GM19351 (cell line): ENCODE data around the gene LEKR1.
"Not testable (repeated sequence)": the region's sequence is repeated elsewhere in the genome, so short reads cannot be mapped to it uniquely, and the experiment has no call there.

Source experiments
- ATAC-seq: cut with Tn5 transposase; IDR thresholded peaks from one replicate; pipeline ENCODE4 v1.9.1; 2021; ENCODE audit warnings: mild to moderate bottlenecking, moderate library complexity; ENCODE audit not compliant: unreplicated experiment

Gene LEKR1

DNA sequence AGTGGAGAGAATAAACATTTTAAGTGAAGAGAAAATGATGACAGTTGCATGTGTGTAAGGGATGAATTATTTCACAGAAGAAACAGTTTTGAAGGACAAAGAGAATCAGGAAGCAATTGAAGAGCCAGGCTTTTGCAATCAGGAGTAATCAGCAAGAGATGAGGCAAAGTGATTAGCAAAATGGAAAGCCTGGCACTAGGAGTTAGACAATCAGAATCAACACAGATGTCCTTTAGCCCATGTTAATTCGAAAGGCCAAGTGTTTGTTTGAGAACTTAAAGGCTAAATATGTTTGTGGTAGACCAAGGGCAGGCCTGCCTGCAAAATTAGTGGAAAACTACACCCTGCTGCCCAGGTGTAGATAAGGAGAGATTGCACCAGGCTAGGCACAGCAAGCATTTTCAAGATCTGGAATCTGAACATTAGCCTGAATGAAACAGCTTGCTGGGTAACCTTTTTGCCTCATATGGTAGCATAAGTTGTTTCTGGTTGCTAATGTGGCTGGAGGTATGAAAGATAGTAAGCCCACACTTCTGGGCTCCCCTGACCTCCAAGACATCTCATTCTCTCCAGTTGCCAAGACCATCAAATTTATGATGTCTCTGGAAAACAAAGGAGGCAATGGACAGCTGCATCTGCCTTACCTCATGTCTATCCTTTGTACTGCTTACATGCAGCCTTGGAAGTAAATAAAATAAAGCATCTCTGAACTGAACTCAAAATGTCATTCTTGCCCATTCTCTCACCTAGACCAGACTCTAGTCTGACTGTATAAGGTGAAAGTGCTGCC is 22.0 kb upstream of the LEKR1 start:
- no peak for ATAC-seq

DNA sequence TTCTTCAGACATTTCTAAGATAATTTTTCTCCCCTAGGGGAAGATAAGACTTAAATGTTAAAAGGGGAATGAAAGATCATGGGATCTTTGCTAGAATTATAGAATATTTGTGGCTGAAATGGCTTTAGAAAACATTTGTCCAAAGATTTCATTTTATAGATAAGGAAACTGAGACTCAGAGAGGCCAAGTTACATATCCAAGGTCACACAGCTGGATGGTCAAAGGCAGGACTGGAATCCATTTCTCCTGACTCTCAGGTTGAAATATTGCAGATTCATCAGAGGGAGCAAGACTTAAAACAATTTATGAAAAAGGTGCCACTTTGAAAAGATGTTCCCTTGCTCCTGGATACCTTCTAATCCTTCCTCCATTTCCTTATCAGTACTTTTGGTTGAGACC is 19.5 kb upstream of the LEKR1 start:
- ATAC-seq: no peak

DNA sequence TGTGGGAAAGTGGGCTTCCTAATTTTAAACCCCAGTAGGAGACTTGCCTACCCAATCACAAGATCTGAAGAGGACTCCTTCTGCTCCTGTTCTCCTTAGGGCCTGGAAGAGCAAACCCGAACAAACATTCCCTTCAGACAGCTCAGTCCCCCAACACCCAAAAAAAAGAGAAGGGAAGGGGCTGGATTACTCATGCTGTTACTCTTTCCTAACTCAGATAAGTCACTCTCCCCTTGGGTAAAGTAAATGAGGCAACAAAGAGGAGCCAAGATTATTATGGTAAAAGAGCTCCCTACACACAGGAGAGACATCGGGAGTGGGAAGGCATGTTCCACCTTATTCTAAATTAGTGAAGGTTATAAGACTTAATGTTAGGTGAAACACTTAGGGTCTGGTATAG is 18.1 kb upstream of the LEKR1 start:
- ATAC-seq: no peak

DNA sequence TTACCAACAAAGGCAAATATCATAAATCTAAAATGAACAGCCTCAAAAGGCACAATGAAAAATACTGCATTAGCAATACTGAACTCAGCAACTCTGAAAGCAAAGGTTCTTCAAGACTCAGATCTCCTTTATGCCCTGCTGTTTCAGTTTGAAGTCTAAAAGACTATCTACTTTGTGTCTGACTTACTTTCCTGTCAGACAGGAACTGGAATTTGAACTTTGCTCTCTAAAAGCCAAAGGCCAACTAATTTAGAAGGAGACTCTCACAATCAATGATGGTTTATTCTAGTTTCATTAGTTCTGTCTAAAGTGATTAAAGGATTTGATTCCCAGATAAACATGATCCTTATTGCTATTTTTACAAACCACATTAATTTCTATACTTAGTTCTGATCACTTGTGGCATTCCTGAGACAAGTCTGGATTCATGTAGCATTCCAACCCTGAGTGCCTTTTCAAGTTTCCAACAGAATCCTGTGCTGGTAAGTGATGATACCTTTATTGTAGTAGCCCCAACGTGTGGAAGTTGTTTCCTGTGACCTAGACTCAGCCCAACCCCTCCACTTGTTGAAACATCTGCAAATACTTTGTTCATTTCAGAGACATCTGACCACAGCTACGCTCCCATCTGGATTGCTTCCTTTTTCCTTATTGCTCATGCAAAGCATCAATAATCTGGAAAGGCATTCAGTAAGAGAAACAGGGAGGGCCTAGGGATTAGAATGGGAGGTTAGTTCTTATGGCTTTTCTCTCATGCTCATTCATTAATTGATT is 14.9 kb upstream of the LEKR1 start:
- ATAC-seq: no peak

DNA sequence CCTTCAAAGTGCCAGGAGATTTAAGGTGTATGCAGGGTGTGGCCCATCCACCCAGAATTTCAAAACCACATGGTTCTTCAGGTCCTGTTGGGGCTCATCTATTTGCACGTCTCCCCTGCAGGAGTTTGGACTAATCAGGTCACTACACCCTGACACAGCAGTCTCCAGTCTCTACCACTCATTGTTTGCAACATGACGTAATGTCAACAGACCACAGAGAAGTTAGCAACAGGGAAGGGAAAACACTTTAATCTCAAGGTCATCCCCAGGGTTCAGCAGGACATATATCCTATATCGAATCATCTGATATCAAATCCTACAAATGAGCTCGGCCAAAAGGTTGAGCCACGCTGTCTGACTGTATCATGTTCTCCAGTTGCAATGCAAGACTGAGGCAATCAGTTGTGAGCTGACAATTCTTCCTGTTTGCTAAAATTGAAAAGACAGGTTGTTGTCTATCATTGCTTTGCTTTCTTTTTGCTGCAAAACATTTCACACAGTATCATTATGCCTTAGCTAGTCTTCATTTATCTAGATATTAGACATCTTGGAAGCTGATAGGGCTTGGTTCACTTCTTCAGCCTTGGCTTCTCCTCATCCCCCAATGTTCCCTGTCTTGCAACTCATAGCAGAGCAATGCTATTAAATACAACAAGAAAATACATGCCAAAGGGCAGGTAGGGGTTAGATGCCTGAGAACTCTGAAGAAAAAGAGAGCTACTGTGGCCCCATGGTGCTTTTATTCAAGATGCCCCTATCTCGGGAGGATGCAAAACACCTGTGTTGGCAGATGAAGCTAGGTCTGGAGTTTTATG is 13.4 kb upstream of the LEKR1 start:
- no peak for ATAC-seq

DNA sequence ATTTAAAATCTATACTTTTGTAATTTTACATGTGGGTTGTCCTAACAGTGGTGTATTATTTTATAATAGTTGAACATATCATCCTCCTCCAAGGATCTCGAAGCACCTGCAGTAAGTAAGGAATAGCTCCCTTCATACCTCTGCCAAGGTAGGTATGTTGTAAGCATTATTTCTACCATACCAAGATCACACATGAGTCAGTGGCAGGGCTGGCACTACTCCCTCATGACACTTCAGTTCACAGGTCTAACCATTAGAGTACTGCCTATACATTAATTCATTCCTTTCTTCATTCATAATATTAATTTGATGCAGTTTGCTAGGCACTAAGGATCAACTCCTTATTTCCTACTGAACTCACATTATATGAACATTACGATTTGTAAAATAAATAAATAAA is 11.9 kb upstream of the LEKR1 start:
- no peak for ATAC-seq

DNA sequence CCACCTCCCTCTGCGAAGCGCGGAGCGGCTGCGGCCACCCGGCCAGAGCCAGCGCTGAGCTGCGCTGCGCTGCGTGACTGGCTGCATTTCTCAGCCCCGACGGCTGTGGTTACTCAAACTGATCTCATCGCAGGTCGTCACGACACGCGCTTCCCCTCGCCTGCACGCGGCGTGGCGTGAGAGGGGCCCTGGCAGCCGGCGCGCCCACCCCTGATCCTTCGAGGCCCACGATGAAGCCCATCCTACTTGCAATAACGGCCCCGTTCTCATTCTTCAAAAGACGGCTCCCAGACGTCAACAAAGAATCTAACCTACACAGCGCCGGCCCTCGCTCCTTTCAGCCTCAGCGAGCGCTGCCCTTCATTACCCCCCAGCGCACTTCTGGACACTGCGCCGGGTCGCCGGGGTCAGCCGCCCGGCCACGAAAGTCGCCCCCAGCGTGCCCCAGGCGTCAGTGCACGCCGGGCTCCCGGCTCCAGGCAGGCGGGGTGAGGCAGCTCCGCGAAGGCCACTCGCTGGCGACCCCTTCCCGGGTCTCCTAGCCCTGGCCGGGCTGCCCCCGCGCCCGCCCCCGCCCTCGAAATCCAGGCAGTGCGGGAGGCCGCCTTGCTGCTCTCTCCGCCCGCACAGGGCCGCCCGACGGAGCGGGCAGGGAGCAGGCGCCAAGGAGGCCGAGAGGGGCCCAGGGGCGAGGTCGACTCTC is 9.9 kb upstream of the LEKR1 start:
- peak; percentile 18 for ATAC-seq

DNA sequence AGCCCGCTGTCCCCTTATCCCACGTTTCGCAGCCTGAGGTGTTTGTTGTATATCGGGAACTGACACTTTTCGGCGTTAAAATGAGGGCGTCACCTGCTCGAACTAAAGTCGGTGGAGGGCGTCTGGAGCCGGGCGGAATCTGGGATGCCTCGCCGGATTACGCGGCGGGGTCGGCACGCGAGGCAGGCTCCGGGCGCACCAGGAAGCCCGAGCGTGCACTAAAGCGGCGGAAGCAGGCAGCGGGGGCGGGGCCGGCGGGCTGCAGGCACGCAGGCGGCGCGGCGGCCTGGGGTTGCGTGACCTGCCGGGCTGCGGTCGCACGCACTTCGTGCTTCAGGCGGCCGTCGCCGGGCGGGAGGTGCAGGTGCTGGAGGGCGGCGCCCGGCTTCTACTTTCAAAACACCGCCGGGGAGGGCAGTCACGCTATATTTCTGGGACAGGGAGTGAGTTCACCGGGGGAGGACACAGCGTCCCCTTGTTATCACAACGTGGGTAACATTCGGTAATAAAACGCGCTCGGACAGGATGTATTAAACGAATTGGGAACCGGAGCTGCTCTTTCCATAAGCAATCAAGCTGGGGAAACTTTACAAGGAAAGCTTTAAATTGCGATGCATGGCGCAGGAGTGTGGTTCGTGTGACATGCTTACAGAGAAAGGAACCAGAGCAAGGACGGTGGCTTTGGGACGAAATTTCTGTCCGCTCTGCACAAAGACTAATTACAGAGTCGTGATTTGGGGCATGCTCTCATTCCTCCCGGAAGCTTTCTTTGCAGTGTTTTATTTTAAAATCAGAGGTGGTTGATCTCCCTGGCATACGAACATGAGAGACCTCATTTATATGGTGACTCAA is 9.1 kb upstream of the LEKR1 start:
- ATAC-seq: peak; percentile 66

DNA sequence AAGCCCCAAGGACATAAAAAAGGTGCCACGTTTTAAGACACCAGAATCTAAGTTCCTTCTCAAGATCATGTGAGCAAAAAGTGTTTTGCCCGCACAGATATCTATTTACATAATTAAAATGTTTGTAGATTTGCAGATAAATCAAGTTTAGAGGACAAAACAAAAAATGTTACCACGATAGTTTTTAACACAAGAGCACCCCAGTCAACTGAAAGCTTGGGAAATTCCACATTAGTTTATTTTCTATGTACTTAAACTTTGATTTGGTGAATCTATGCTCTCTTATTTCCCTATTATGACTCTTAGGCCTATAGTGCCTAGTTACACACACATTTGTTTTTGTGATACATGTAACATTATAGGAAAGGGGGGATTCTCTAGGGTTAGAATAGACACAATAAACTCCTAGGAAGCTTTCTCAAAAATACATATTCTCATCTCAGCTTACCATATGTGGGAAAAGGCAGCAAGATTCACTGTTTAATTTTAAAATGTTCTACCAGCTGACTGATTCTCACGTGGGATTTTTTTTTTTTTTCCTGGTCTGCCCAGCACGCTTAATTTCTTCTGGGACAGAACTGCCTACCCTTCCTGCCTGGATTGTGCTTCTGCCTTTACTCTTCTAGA is 8.4 kb upstream of the LEKR1 start:
- no peak for ATAC-seq

DNA sequence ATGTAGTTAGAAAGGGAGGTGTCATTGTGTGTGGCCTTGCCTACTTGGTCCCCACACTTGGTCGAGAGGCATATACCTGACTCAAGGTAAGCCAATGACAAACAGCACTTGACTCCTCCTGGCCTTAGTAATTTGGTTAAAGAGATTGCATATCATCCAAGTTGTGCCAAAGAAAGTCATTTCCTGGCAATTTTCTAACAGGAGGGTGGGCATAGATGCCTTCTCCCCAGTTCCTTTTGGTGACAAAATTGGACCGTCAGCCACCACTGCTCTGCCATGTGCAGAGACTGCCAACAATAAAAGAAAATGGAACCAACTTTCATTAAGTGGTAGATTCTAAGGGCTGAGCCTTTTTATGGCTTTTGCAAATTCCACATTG is 7.9 kb upstream of the LEKR1 start:
- ATAC-seq: no peak

DNA sequence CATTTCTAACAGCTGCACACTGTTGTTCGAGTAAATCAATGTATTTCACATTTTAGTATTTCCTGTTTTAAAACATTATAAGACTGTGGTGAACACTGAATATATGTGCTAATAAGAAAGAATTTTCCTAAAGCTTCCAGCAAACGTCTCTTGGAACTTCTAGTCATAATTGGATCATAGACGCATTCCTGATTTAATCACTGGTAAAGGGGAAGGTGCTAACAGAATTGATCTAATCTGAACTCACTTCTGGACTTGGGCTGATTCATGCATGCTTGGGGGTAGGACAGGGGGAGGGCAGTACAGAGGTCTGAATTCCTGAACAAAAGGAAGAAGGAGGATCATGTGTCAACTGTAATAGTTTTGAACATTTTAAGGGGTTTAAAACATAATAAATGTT is 7.3 kb upstream of the LEKR1 start:
- ATAC-seq: no peak

DNA sequence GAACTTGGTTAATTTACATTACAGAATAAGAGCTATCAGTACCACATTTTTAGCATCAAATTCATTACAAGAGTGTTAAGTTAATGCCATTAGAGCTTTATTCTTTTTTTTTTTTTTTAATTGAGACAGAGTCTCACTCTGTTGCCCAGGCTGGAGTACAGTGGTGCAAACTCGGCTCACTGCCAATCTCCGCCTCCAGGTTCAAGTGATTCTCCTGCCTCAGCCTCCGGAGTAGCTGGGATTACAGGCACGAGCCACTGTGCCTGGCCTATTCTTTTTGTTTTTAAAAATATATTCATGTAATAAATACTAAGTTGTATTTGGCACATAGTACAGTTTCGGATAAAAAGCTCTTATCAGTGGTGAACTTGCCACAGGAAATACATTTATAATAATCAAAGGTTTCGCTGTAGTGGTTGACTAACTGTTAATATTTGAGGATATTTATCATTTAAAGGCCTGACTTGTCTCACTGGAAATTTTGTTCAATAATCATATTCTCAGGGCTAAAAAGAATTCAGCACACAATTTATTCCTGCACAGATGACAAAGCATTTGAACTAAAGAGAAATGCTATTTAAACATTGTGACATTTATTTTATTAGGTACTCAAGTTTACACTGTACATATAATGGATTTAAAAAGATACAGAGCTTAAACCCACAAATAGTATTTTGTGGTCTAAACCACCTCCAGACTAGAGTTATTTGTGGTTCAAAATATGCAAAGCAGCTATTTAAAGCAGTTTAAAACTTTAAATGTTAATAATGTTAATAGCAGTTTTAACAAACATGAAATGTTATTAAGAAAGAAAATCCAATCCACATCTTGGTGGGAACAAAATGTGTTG is 6.1 kb upstream of the LEKR1 start:
- ATAC-seq: no peak

DNA sequence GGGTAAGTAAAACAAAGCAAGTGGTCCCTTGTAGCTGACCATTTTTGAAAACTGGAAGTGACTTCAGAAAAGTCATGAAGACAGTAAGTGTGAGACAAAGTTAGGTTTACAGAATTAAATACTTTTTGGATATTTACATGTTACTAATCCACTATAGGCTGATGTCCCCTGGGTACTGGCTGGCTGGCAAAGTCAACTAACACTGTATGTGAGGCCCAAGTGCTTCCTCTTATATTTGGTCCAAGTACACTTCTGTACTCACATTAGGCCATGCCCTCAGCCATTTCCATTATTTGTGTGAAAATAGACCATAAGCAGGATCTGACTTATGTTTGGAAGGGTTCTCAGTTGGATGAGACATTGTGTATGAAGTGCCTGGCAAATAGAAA is 5.5 kb upstream of the LEKR1 start:
- no peak for ATAC-seq

DNA sequence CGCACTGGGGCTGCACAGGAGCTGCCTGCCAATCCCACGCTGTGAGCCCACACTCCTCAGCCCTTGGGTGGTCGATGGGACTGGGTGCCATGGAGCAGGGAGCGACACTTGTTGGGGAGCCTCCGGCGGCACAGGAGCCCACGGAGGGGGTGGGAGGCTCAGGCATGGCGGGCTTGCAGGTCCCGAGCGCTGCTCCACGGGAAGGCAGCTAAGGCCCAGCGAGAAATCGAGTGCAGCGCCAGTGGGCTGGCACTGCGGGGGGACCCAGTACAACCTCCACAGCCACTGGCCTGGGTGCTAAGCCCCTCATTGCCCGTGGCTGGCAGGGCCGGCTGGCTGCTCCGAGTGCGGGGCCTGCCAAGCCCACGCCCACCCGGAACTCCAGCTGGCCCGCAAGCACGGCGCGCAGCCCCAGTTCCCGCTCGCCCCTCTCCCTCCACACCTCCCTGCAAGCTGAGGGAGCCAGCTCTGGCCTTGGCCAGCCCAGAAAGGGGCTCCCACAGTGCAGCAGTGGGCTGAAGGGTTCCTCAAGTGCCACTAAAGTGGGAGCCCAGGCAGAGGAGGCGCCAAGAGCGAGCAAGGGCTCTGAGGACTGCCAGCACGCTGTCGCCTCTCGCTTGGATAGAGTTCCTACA is 3.4 kb upstream of the LEKR1 start:
- ATAC-seq: not testable (repeated sequence)

DNA sequence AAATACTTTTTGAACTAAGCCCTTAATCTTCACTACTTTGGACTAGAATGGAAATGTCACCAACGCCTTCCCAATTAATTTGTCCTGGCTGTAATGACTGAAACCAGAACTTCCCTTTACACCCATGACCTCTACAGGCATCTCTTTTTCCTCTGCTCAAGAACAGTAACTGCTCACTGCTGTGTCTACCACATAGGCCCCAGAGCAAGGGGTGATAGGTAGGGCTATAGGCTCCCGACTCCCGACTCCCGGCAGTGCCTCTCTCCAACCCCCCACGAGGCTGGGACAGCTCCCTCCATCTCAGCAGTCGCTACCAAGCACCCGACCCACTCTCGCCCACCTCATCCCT is 384 bp upstream of the LEKR1 start:
- peak; percentile 48 for ATAC-seq

DNA sequence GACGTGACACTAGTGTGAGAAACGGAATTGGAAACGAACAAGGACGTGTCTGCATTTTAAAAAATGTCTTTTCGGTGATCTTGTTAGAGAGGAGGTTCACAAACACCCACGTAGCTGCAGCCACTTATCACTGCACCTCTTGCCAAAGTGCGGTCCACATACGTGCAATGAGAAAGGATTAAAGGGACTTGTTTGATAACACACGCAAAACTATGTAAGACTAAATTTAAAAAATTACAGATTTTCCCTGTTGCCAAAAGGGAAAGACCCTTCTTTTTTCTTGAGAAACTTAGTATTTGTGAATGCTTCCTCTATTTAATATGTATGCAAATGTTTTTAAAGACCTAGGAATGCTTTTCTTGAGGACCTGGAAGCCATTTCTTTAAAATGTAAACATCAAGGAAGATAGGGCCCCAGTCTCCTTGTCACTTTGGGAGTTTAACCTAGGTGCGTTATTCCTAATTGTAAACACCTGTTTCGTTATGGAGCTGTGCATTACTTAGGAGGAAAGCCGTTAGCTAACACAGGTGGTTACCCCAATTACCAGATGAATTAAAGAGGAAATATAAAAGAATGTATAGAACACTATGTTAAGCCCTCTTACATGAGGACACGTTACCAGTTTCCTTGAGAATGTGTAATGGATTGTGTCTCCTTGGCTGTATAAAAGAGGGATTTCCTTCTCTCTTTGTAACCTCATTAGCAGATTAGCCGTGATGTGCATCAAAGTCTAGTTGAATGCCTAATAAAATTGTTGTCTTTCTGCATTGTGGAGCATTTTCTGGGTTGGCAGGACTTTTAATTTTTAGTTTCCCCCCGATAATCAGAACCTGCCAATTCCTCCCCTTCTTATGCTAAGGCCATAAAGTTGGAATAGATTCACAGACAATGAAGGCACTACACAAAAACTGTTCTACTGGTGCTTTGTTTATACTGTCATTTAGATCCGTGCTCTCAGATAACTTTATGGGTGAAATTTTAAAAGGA is 1.0 kb downstream of the LEKR1 start:
- no peak for ATAC-seq

DNA sequence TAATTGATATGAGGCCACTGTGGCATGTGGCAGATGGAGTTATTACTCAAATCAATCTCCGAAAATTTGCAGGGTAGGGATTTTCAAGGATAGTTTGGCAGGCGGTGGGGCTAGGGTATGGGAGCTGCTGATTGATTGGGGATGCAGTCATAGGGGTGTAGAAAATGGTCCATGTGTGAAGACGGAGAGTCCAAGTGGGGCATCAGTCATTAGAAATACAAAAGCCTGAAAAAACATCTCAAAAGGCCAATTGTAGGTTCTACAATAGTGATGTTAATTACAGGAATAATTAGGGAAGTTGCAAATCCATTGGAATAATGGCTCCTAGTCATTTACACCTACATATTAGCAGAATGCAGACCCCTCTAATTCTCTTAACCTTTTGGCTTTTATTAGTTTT is 4.9 kb downstream of the LEKR1 start:
- no peak for ATAC-seq
